Activated naive CD8-positive, alpha-beta T cell treated with anti-CD3 and anti-CD28 coated beads for 36 hours (primary cell): ENCODE measurements around the gene ATP8B3. TPM values are rescaled to one million over a fixed set of nuclear protein-coding genes. Genes with fewer than 3 reads are reported as not detected.
A peak's percentile ranks its signal among the peaks of the same experiment; 100 is the strongest.

Source experiments
- DNase-seq: peaks from one replicate; pipeline ENCODE4 v3.0.0; 2021
- H3K27ac Mint-ChIP-seq: one replicate; pipeline ENCODE4 v1.8.0; 2022; ENCODE audit warnings: mild to moderate bottlenecking, moderate library complexity, mixed read lengths
- H3K27me3 Mint-ChIP-seq: one replicate; pipeline ENCODE4 v1.8.0; 2022; ENCODE audit warnings: mild to moderate bottlenecking, mixed read lengths
- H3K36me3 Mint-ChIP-seq: one replicate; pipeline ENCODE4 v1.8.0; 2021; ENCODE audit warnings: mild to moderate bottlenecking, mixed read lengths
- H3K4me1 Mint-ChIP-seq: one replicate; pipeline ENCODE4 v1.8.0; 2021; ENCODE audit warnings: mixed read lengths
- H3K4me3 Mint-ChIP-seq: one replicate; pipeline ENCODE4 v1.8.0; 2022; ENCODE audit warnings: mild to moderate bottlenecking, moderate library complexity, mixed read lengths
- H3K9me3 Mint-ChIP-seq: one replicate; pipeline ENCODE4 v1.8.0; 2022; ENCODE audit warnings: mixed read lengths
- total RNA-seq, 2 experiments: library from RNA; stranded (reverse); gene quantifications; one replicate each; pipeline ENCODE4 v1.2.3, GENCODE V29; 2021

ATP8B3 gene
- 1 to 10 TPM; 2.3 to 2.7 TPM for total RNA-seq

- H3K4me1 Mint-ChIP-seq: peaks cover 12% of the 10 kb centered on the region
- peak; percentile 64 for DNase-seq
- H3K9me3 Mint-ChIP-seq: no peaks in the 10 kb centered on the region
- peak within 1 kb of the TSS; percentile 69 for H3K27ac Mint-ChIP-seq
- no peaks in the 10 kb centered on the region for H3K27me3 Mint-ChIP-seq
- H3K4me3 Mint-ChIP-seq: peak within 1 kb of the TSS; percentile 86
- H3K36me3 Mint-ChIP-seq: no peaks in the 10 kb centered on the region
Measured at GRCh38 chr19:1811942-1812425, at the start of gene ATP8B3. TSS of gene ATP8B3 (minus strand) at chr19:1812276. CDS start at chr19:1811736, 540 bp downstream.

DNA sequence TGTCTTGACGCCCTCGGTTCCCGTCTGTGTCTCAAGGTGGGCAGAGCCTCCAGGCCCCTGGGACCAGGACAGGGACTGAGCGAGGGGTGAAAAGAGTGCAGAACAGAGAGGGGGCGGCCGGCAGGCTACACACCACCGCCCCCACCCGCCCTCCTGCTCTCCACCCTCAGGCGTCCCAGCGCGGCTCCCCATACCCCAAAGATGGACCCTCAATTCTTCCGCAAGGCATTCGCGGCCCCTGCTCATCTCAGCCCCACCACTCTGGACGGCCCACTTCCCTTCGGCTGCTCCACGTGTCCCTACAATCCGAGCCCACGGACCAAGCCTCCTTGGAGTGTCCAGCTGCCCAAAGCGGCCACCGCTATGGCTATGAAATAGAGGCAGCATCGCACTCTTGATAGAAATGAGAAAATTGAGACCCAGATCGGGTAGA, 49.5 kb upstream of the ATP8B3 start:
- Mint-ChIP-seq H3K36me3 (peaks cover 6% of the 10 kb centered on the region), H3K4me1 (peaks cover 21% of the 10 kb centered on the region), H3K9me3 (no peaks in the 10 kb centered on the region), H3K4me3 (peak overlapping the region; percentile 91), H3K27me3 (no peaks in the 10 kb centered on the region), H3K27ac (peak overlapping the region; percentile 91)
- DNase-seq: no peak

GRCh38 chr19:1860821-1861598, 48.9 kb upstream of the ATP8B3 start:
- H3K27ac Mint-ChIP-seq: peak overlapping the region; percentile 91
- peaks cover 6% of the 10 kb centered on the region for H3K36me3 Mint-ChIP-seq
- no peaks in the 10 kb centered on the region for H3K27me3 Mint-ChIP-seq
- no peaks in the 10 kb centered on the region for H3K9me3 Mint-ChIP-seq
- H3K4me3 Mint-ChIP-seq: peak overlapping the region; percentile 91
- DNase-seq: no peak
- peaks cover 21% of the 10 kb centered on the region for H3K4me1 Mint-ChIP-seq

DNA sequence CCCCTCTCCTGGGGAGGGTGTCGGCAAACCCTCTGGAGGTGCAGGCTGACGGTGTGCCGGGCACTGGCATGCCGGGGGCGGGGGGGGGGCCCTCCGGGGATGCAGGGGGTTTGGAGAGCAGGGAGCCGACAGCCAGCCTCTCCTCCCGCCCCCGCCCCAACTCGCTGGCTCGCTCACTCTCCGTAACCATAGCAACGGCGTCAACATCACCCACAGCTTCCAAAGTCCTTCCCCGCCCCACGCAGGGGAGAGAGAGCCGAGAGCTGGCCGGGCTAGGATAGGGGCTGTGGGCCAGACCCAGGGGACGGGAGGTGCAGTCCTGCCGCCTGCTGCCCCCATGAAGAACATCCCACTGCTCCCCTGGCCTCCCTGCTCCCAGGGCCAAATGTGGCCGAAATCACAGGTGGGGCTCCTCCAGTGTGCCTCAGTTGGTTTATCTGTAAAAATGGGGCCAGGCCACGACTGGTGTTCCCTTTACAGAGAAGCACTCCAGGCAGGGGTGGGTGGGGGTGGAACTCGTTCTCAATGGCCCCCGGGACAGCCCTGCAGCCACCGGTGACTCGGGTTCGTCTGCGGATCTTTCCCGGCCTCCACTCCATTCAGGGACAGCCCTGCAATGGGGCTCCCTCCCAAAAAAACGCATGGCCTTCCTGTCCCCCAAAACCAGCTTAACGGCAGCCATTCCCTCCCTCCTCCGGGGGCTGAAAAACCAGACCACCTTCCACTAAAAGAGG, 48.1 kb upstream of the ATP8B3 start:
- Mint-ChIP-seq H3K4me3 (peak overlapping the region; percentile 91), H3K27me3 (no peaks in the 10 kb centered on the region), H3K4me1 (peaks cover 25% of the 10 kb centered on the region), H3K27ac (peak overlapping the region; percentile 51), H3K9me3 (no peaks in the 10 kb centered on the region), H3K36me3 (peaks cover 6% of the 10 kb centered on the region)
- DNase-seq: peak; percentile 65

- peaks cover 6% of the 10 kb centered on the region for H3K36me3 Mint-ChIP-seq
- H3K4me3 Mint-ChIP-seq: peak overlapping the region; percentile 11
- H3K9me3 Mint-ChIP-seq: no peaks in the 10 kb centered on the region
- no peaks in the 10 kb centered on the region for H3K27me3 Mint-ChIP-seq
- peaks cover 33% of the 10 kb centered on the region for H3K4me1 Mint-ChIP-seq
- DNase-seq: no peak
- H3K27ac Mint-ChIP-seq: peak overlapping the region; percentile 49
Measured at GRCh38 chr19:1859331-1859781, 47.3 kb upstream of the ATP8B3 start.

DNA sequence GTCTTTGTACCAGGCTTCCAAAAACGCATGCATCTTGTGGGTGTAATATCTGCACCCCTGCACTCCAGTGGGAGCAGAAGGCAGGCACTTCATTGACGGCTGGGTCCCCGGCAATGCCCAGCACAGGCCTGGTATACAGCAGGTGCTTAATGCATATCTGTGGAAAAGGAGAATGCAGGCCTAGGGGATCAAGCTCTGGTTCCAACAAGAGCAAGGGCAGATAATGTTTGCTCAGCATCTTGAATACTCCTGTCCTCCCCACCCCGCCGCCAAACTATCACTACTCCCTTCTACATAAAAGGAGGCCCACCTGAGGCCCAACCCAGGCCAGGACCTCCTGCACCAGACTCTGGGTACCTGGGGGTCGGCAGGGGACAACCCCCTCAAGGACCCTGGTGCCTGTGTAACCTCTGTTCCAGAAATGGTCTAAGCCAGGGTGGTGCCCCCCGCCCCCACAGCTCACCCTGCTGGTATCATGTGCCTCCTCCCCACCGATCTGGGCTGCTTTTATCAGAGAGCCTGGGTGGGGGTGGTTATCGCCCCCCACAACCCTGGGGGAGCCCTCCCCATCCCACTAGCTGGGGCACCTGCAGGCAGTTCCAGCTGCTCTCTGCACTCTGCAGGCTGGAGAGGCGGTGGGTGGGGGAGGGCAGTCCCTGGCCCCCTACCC, 46.5 kb upstream of the ATP8B3 start:
- DNase-seq: no peak
- peaks cover 33% of the 10 kb centered on the region for H3K4me1 Mint-ChIP-seq

DNA sequence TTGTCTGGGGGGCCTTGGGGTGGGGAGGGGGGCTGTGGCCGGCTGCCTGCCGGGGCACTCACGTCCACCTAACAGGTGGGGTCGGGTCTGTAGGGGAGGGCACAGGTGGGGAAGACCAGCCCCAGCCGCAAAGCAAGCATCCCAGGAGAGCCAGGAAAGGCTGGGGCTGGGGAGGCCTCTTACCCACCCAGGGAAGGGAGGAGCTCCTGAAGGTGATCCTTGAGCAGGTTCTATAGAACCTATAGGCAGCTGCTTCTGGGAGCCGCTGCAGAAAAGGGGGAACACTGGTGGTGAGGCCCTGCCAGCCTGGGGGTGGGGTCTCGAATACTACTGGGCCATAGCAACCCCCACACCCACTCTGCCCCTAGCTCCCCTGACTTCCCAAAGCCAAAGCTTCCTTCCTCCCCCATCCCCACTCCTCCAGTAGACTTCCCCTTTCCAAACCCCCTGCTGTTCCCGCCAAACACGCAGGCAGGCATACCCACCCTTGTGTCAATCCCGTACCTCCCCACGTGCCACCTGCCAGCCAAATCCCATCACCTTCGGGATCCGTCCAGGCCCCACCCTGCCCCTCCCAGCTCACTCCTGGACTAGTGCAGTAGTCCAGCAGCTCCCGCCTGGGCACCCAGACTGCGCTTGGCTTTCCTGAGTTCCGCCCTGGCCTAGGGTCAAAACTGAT, 45.7 kb upstream of the ATP8B3 start:
- H3K36me3 Mint-ChIP-seq: peaks cover 11% of the 10 kb centered on the region
- DNase-seq: no peak
- peaks cover 38% of the 10 kb centered on the region for H3K4me1 Mint-ChIP-seq
- H3K27me3 Mint-ChIP-seq: no peaks in the 10 kb centered on the region
- H3K9me3 Mint-ChIP-seq: no peaks in the 10 kb centered on the region
- peak overlapping the region; percentile 68 for H3K4me3 Mint-ChIP-seq
- peak overlapping the region; percentile 75 for H3K27ac Mint-ChIP-seq

More for the DNA sequence above, 46.5 kb upstream of the ATP8B3 start:
- Mint-ChIP-seq H3K27ac (peak overlapping the region; percentile 60), H3K4me3 (peak overlapping the region; percentile 32), H3K36me3 (peaks cover 6% of the 10 kb centered on the region), H3K27me3 (no peaks in the 10 kb centered on the region), H3K9me3 (no peaks in the 10 kb centered on the region)

GRCh38 chr19:1856698-1857603, 44.9 kb upstream of the ATP8B3 start:
- DNase-seq: peak; percentile 62
- H3K27me3 Mint-ChIP-seq: no peaks in the 10 kb centered on the region
- H3K9me3 Mint-ChIP-seq: no peaks in the 10 kb centered on the region
- peak overlapping the region; percentile 82 for H3K4me3 Mint-ChIP-seq
- H3K27ac Mint-ChIP-seq: peak overlapping the region; percentile 86
- peaks cover 7% of the 10 kb centered on the region for H3K36me3 Mint-ChIP-seq
- peaks cover 43% of the 10 kb centered on the region for H3K4me1 Mint-ChIP-seq

DNA sequence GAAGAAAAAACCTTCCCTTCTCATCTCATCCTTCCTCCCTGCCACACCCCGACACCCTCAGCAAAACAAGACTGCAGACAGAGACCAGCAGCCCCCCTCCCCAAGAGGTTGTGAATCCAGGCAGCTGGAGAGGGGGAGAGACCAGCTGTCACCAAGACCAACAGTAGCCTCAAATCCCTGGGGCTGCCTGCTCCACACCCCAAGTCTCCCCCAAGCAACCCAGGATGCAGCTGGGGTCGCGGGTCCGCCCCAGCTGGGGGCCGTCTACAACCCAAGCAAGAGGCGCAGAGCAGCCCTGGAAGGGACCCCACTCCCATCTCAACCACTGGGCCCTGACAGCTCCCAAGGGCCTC, 44.2 kb upstream of the ATP8B3 start:
- H3K27me3 Mint-ChIP-seq: no peaks in the 10 kb centered on the region
- H3K27ac Mint-ChIP-seq: peak overlapping the region; percentile 86
- H3K4me3 Mint-ChIP-seq: peak overlapping the region; percentile 82
- H3K9me3 Mint-ChIP-seq: no peaks in the 10 kb centered on the region
- DNase-seq: no peak
- H3K36me3 Mint-ChIP-seq: peaks cover 4% of the 10 kb centered on the region
- peaks cover 43% of the 10 kb centered on the region for H3K4me1 Mint-ChIP-seq

GRCh38 chr19:1855828-1856255, 43.8 kb upstream of the ATP8B3 start:
- Mint-ChIP-seq H3K4me1 (peaks cover 41% of the 10 kb centered on the region), H3K27me3 (no peaks in the 10 kb centered on the region), H3K9me3 (no peaks in the 10 kb centered on the region), H3K4me3 (peak overlapping the region; percentile 82), H3K36me3 (peaks cover 6% of the 10 kb centered on the region), H3K27ac (peak overlapping the region; percentile 86)
- DNase-seq: peak; percentile 57

DNA sequence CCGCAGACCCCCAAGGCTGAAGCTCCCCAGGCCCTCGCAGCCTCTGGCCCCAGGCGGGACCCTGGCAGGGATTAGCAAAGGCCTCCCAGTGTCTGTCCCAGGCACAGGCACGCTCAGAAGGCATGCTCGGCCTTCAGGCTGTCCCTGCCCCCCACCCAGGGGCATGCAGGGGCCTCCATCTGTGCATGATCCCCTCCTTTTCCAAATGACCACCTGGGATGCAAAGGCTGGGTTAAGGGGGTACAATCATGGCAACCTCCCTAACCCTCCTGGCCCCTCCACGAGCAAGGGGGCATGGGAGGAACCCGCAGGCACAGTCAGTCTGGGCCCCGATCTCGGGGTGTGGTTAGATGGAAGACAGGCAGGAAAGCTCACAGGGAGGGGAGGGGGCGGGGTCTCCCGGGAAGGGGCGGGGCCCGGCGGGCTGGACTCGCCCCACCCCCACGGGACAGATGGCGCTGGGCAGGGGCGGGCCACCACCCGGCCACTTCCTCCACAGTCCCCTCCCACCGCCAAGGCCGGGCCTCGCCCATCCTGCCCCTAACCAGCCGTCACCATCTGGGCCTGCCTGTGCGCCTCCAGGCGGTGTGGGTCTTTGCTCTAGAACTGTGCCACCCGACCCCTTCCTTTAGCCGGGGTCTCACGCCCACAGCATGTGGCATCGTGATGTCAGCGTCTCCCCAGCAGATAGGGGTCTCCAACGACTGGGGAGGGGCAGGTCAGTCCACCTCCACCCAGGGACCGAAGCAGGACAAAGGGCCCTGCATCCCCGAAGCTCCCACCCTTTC, 43.2 kb upstream of the ATP8B3 start:
- H3K27ac Mint-ChIP-seq: peak overlapping the region; percentile 86
- no peaks in the 10 kb centered on the region for H3K9me3 Mint-ChIP-seq
- H3K27me3 Mint-ChIP-seq: no peaks in the 10 kb centered on the region
- DNase-seq: peak; percentile 87
- peaks cover 43% of the 10 kb centered on the region for H3K4me1 Mint-ChIP-seq
- peak overlapping the region; percentile 82 for H3K4me3 Mint-ChIP-seq
- H3K36me3 Mint-ChIP-seq: peaks cover 7% of the 10 kb centered on the region

- peaks cover 40% of the 10 kb centered on the region for H3K4me1 Mint-ChIP-seq
Measured at GRCh38 chr19:1854542-1855039, 42.5 kb upstream of the ATP8B3 start.

DNA sequence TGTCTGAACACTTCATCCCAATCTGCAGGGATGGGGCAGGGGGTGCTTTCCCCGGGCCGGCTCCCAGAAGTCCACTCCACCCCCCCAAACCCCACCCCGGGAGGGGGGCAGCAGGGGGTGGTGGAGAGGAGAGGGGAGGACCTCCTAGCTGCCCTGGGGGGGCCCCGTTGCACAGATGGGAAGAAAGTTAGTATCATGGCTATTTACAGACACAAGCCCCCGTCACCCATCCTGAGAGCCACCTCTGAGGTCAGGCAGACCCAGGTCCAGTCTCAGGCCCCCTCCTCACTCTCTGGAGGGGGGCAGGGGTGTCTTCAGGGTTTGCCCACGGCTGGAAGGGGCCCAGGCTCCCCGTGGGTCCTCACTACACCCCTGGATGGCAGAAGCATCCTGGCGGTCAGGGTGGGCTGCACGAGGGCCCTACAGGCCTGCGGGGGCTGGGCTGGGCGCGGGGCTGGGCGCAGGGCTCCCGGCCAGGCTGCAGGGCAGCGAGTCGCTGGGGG, 42.0 kb upstream of the ATP8B3 start:
- no peaks in the 10 kb centered on the region for H3K9me3 Mint-ChIP-seq
- no peak for DNase-seq
- peaks cover 42% of the 10 kb centered on the region for H3K4me1 Mint-ChIP-seq
- H3K36me3 Mint-ChIP-seq: peaks cover 7% of the 10 kb centered on the region
- no peak overlapping the region for H3K4me3 Mint-ChIP-seq
- H3K27me3 Mint-ChIP-seq: no peaks in the 10 kb centered on the region
- H3K27ac Mint-ChIP-seq: no peak overlapping the region

More at GRCh38 chr19:1854542-1855039, 42.5 kb upstream of the ATP8B3 start:
- Mint-ChIP-seq H3K27me3 (no peaks in the 10 kb centered on the region), H3K9me3 (no peaks in the 10 kb centered on the region), H3K27ac (peak overlapping the region; percentile 77), H3K36me3 (peaks cover 7% of the 10 kb centered on the region), H3K4me3 (no peak overlapping the region)
- DNase-seq: no peak
